Liver (tissue), 9 donors: Measurements from ENCODE around the gene KIF26B. TPM values are rescaled to one million over a fixed set of nuclear protein-coding genes. Genes with fewer than 3 reads are reported as not detected.

ENCODE experiments used
- DNase-seq: peaks from one replicate; pipeline ENCODE4 v3.0.0-alpha.2; 2017; ENCODE audit warnings: low spot score
- H3K27ac ChIP-seq, 2 donors: one replicate each; pipeline ENCODE4 v1.7.0; 2013; ENCODE audit warnings: inconsistent platforms in 2 of 2, low read length in 2 of 2, control low read depth in 1 of 2, low read depth in 1 of 2, mild to moderate bottlenecking in 1 of 2
- H3K27me3 ChIP-seq, 4 donors: one replicate each; pipeline versions ENCODE4 v1.6.1 to v1.7.0; 2013; ENCODE audit warnings: low read length in 3 of 4, inconsistent platforms in 1 of 4, mild to moderate bottlenecking in 1 of 4, moderate library complexity in 1 of 4; ENCODE audit not compliant: control insufficient read depth in 4 of 4, insufficient read depth in 4 of 4
- H3K36me3 ChIP-seq, 4 donors: one replicate each; pipeline versions ENCODE4 v1.6.1 to v1.7.0; 2013; ENCODE audit warnings: low read length in 3 of 4, mild to moderate bottlenecking in 3 of 4, low read depth in 1 of 4, moderate library complexity in 1 of 4; ENCODE audit not compliant: control insufficient read depth in 4 of 4, insufficient read depth in 3 of 4
- H3K4me1 ChIP-seq, 4 donors: one replicate each; pipeline versions ENCODE4 v1.6.1 to v1.7.0; 2013; ENCODE audit warnings: low read length in 3 of 4, mild to moderate bottlenecking in 3 of 4, moderate library complexity in 1 of 4; ENCODE audit not compliant: control insufficient read depth in 4 of 4, insufficient read depth in 4 of 4
- H3K4me3 ChIP-seq, 3 donors: one replicate each; pipeline versions ENCODE4 v1.6.1 to v1.7.0; 2013; ENCODE audit warnings: low read length in 3 of 3, control low read depth in 1 of 3, low read depth in 1 of 3, mild to moderate bottlenecking in 1 of 3
- H3K9ac ChIP-seq, 2 donors: one replicate each; pipeline ENCODE4 v1.7.0; 2013; ENCODE audit warnings: low read length in 2 of 2, mild to moderate bottlenecking in 2 of 2, moderate library complexity in 2 of 2, control low read depth in 1 of 2, low read depth in 1 of 2
- H3K9me3 ChIP-seq, 4 donors: one replicate each; pipeline versions ENCODE4 v1.6.1 to v1.7.0; 2013; ENCODE audit warnings: low read length in 3 of 4; ENCODE audit not compliant: control insufficient read depth in 4 of 4
- EGR1 ChIP-seq, 2 donors: IDR thresholded peaks; 2 replicates each; pipeline ENCODE4 v1.6.1; 2016 to 2018; ENCODE audit warnings: antibody characterized with exemption in 2 of 2, low read depth in 2 of 2
- FOXA1 ChIP-seq: IDR thresholded peaks from 2 replicates; pipeline ENCODE4 v1.6.1; 2016; ENCODE audit warnings: antibody characterized with exemption
- FOXA2 ChIP-seq: IDR thresholded peaks from 2 replicates; pipeline ENCODE4 v1.6.1; 2016; ENCODE audit warnings: antibody characterized with exemption
- GABPA ChIP-seq, 2 donors: IDR thresholded peaks in 1 of 2; conservative IDR thresholded peaks in 1 of 2; 2 replicates each; pipeline ENCODE4 v1.6.1; 2016; ENCODE audit warnings: antibody characterized with exemption in 2 of 2, mild to moderate bottlenecking in 1 of 2, moderate library complexity in 1 of 2
- HNF4A ChIP-seq, 2 donors: conservative IDR thresholded peaks; 2 replicates each; pipeline ENCODE4 v1.6.1; 2016; ENCODE audit warnings: antibody characterized with exemption in 2 of 2, mild to moderate bottlenecking in 2 of 2
- HNF4G ChIP-seq: IDR thresholded peaks from 2 replicates; pipeline ENCODE4 v1.6.1; 2016; ENCODE audit warnings: antibody characterized with exemption
- NR2F2 ChIP-seq: IDR thresholded peaks from 2 replicates; pipeline ENCODE4 v1.6.1; 2016; ENCODE audit warnings: antibody characterized with exemption
- RAD21 ChIP-seq, 2 donors: IDR thresholded peaks; 2 replicates each; pipeline ENCODE4 v1.6.1; 2016; ENCODE audit warnings: antibody characterized with exemption in 2 of 2, mild to moderate bottlenecking in 2 of 2
- RXRA ChIP-seq, 2 donors: IDR thresholded peaks; 2 replicates each; pipeline ENCODE4 v1.6.1; 2017 to 2018; ENCODE audit warnings: antibody characterized with exemption in 2 of 2, mild to moderate bottlenecking in 1 of 2
- TAF1 ChIP-seq: conservative IDR thresholded peaks from 2 replicates; pipeline ENCODE4 v1.6.1; 2016; ENCODE audit warnings: antibody characterized with exemption, mild to moderate bottlenecking
- YY1 ChIP-seq: IDR thresholded peaks from 2 replicates; pipeline ENCODE4 v1.6.1; 2016; ENCODE audit warnings: antibody characterized with exemption, mild to moderate bottlenecking
- WGBS: extraction: QIAGEN DNeasy Blood & Tissue Kit; methylation state at CpG from one replicate; pipeline ENCODE4 v1.1.7; 2013; 5-methylcytosine and 5-hydroxymethylcytosine counted together
- polyA plus RNA-seq, 2 donors: library from polyadenylated mRNA; stranded (reverse) in 1 of 2; unstranded in 1 of 2; fragments of 200-250 nt in 1 of 2; fragments of >200 nt in 1 of 2; fragmentation: Nextera tagmentation in 1 of 2; extraction: Ambion mirVana in 1 of 2; gene quantifications; one replicate each; pipeline versions ENCODE4 v1.2.1 to v1.2.3, GENCODE V29; 2013 to 2015
- total RNA-seq, 2 donors: library from RNA; depleted of rRNA; stranded (reverse); fragments of >200 nt; gene quantifications; one replicate each; pipeline ENCODE4 v1.2.3, GENCODE V29; 2014
- TF ChIP-seq, protein P1 (sequence below): IDR thresholded peaks from 2 replicates; pipeline ENCODE4 v1.6.1; 2016; ENCODE audit warnings: antibody characterized with exemption
- TF ChIP-seq, protein P2 (sequence below): fragments of 150-350 bp; IDR thresholded peaks from 2 replicates; pipeline ENCODE4 v1.5.1; 2017; ENCODE audit warnings: improper control_type of control experiment, low read depth, low read length; ENCODE audit not compliant: missing input control
- TF ChIP-seq, protein P3 (sequence below): IDR thresholded peaks from 2 replicates; pipeline ENCODE4 v1.6.1; 2016; ENCODE audit warnings: antibody characterized with exemption
- donor health status: healthy.
- donor health status: healthy.
- donor health status: healthy.
- donor health status: healthy.
- donor health status: healthy.

KIF26B gene
- total and polyA plus RNA-seq, 4 donors: 0.10 to 1.7 (median 0.34) TPM

DNA sequence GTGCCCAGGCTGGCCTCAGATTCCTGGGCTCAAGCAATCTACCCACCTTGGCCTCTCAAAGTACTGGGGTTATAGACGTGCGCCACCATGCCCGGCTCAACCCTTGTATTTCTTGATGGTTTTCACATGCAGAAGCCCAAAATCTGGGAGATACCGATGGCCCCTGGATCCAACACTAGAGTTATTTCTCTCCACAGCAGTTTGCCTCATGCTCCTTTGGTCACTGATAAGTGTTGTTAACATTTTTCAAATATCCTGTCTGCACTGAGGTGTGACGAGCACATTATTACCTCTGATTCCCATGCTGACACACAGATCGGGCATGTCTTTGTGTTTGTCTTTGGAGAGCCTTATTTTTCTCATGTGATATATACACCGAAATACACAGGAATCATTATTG lies 107.0 kb downstream of the KIF26B start:
- H3K27me3 ChIP-seq: no peaks in the 10 kb centered on the region
- WGBS: 89% methylated on average over 7 of the region's 7 CpGs
- H3K9ac ChIP-seq: no peak overlapping the region
- H3K4me3 ChIP-seq: no peak overlapping the region
- no peak for DNase-seq
- no peak overlapping the region for H3K27ac ChIP-seq
- H3K36me3 ChIP-seq: no peaks in the 10 kb centered on the region
- no peaks in the 10 kb centered on the region for H3K9me3 ChIP-seq
- peaks cover 0 to 12% (median 5%) of the 10 kb centered on the region in 4 donors for H3K4me1 ChIP-seq
- TF ChIP-seq RXRA (IDR thresholded peaks at IDR 0.05) (no peak), FOXA2 (no peak), EGR1 (IDR thresholded peaks at IDR 0.05; ENCODE audit: low read depth in 2 of 2) (no peak), YY1 (no peak), NR2F2 (no peak)
- TF ChIP-seq, protein P1, sequence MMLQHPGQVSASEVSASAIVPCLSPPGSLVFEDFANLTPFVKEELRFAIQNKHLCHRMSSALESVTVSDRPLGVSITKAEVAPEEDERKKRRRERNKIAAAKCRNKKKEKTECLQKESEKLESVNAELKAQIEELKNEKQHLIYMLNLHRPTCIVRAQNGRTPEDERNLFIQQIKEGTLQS: no peak
- TF ChIP-seq, protein P2, sequence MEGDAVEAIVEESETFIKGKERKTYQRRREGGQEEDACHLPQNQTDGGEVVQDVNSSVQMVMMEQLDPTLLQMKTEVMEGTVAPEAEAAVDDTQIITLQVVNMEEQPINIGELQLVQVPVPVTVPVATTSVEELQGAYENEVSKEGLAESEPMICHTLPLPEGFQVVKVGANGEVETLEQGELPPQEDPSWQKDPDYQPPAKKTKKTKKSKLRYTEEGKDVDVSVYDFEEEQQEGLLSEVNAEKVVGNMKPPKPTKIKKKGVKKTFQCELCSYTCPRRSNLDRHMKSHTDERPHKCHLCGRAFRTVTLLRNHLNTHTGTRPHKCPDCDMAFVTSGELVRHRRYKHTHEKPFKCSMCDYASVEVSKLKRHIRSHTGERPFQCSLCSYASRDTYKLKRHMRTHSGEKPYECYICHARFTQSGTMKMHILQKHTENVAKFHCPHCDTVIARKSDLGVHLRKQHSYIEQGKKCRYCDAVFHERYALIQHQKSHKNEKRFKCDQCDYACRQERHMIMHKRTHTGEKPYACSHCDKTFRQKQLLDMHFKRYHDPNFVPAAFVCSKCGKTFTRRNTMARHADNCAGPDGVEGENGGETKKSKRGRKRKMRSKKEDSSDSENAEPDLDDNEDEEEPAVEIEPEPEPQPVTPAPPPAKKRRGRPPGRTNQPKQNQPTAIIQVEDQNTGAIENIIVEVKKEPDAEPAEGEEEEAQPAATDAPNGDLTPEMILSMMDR: no peak
- TF ChIP-seq, protein P3, sequence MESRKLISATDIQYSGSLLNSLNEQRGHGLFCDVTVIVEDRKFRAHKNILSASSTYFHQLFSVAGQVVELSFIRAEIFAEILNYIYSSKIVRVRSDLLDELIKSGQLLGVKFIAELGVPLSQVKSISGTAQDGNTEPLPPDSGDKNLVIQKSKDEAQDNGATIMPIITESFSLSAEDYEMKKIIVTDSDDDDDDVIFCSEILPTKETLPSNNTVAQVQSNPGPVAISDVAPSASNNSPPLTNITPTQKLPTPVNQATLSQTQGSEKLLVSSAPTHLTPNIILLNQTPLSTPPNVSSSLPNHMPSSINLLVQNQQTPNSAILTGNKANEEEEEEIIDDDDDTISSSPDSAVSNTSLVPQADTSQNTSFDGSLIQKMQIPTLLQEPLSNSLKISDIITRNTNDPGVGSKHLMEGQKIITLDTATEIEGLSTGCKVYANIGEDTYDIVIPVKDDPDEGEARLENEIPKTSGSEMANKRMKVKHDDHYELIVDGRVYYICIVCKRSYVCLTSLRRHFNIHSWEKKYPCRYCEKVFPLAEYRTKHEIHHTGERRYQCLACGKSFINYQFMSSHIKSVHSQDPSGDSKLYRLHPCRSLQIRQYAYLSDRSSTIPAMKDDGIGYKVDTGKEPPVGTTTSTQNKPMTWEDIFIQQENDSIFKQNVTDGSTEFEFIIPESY: no peak

DNA sequence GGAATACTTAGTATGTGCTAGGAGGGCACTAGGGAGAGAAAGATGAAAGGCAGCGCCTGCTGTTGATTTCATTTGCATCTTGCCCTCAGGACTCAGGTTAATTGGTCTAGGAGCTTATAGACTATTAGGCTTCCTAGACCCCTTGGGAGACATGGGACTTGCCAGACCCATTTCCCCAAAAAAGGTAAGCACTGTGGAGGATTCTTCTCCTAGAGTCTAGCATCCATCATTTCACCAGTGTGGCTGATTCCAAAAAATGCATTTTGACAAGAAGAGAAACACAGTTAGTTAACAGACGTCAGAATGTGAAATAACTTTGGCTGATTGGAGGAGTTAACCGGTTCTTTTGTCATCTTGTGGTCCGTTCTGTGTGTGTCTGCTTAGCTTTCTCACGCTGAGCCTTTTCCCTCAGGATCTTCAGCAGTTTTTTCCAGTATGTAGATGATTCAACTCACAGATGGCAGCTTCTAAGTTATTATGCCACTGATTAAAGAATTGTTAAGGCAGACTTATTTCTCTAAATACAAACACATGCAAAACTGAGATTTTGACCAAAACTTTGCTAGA lies 108.8 kb downstream of the KIF26B start:
- no peaks in the 10 kb centered on the region for H3K36me3 ChIP-seq
- H3K9me3 ChIP-seq: no peaks in the 10 kb centered on the region
- no peak overlapping the region for H3K9ac ChIP-seq
- H3K27me3 ChIP-seq: no peaks in the 10 kb centered on the region
- TF ChIP-seq HNF4A (conservative IDR thresholded peaks at IDR 0.05): no peak
- TF ChIP-seq RAD21 (IDR thresholded peaks at IDR 0.05): no peak
- TF ChIP-seq GABPA (IDR thresholded peaks at IDR 0.05 in 1 of 2, conservative IDR thresholded peaks at IDR 0.05 in 1 of 2): no peak
- no peak for DNase-seq
- H3K4me3 ChIP-seq: no peak overlapping the region
- H3K4me1 ChIP-seq: peaks cover 0 to 4% (median 2%) of the 10 kb centered on the region in 4 donors
- 85% methylated on average over 5 of the region's 5 CpGs for WGBS
- H3K27ac ChIP-seq: no peak overlapping the region

DNA sequence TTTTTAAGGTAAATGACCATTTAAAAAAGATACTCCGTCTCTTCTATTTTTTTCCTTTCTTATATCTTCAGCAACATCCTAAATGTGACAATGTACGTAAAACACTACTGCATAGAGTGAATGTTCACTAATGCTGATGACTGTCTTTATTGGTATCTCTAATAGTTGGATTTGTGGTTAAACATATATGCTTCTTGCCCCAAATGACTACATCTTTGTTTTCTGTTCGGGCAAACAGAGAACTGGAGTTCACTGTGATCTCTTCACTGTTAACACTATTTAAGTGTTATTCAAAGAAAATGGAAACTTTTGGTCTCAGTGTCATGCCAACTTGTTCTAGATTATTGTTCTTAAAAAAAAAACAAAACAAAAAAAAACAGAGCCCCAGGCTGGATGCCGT lies 109.4 kb downstream of the KIF26B start:
- no peak overlapping the region for H3K4me3 ChIP-seq
- WGBS: 89% methylated on average over 4 of the region's 4 CpGs
- H3K9me3 ChIP-seq: no peaks in the 10 kb centered on the region
- no peak overlapping the region for H3K9ac ChIP-seq
- no peaks in the 10 kb centered on the region for H3K4me1 ChIP-seq
- H3K27ac ChIP-seq: no peak overlapping the region
- TF ChIP-seq FOXA2 (no peak), TAF1 (no peak), RAD21 (IDR thresholded peaks at IDR 0.05) (no peak), HNF4G (no peak), FOXA1 (no peak), RXRA (IDR thresholded peaks at IDR 0.05) (no peak)
- TF ChIP-seq, protein P1: no peak
- H3K27me3 ChIP-seq: no peaks in the 10 kb centered on the region
- no peak for DNase-seq
- no peaks in the 10 kb centered on the region for H3K36me3 ChIP-seq
